Activated CD8-positive, alpha-beta memory T cell treated with anti-CD3 and anti-CD28 coated beads, Interleukin-2, amount 50 U/mL, for 4 hours (primary cell): ENCODE data around the gene SLC13A5.

Experiments used
- DNase-seq: peaks from one replicate; pipeline ENCODE4 v3.0.0-alpha.2; 2020

The SLC13A5 gene

DNA sequence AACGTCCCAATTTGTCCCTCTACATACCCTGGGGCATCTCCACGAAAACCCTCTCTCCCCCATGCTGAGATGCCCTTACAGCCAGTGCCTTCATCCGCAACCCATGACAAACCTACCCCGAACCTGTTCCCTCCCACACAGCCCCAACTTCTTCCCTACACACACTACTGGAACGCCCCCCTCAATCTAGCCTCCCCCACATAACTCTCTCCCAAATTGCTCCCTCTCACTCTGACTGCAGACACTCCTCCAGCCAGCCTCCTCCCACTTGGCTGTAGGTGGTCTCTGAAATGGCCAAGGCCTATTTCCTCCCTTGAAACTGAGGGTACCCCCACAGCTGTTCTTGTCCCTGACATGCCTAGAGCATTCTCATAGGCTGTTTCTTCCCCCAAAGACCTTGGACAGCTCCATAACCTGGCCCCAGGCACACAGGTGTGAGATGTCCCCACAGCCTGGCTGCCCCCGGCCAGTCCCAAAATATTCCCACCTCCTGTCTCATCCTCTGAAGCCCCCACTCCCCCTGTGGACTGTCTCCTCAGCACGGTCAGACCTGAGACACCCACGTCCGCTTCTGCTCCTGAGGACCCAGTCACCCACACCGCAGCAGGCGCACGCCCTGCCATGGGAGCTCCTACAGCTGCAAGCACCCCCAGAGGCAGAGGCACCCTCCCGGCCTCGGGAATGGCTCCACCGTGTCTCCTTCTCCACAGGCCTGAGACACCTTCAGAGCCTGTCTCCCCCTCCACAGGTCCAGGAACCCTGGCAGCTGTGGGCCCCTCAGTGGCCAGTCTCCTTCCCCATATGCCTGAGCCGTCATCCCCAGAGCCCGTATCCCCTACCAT lies 76.3 kb downstream of the SLC13A5 start:
- DNase-seq = no peak

DNA sequence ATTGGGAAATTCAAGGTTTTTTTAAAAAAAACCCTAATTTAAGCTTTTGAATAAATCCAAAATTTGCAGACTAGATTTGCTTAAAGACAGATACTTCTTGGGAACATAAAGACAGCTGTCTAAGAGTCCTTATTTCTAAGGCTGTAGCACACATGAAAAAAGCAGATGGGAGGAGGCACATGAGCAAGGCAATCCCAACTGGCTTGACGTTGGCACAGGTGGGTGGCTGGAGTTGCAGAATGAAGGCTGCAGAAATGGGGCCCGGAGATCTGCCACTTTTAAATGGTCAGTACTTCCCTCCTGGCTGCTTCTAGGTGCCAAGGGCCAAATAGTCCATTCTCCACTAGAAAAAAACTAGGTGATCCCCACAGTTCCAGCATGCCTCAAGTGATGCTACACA lies 77.1 kb downstream of the SLC13A5 start:
- no peak for DNase-seq
